ENCODE data around the gene LRRC47. TPM values are rescaled to one million over a fixed set of nuclear protein-coding genes. Genes with fewer than 3 reads are reported as not detected.

LRRC47 gene
- total and polyA plus RNA-seq, 2 of the 13 experiments (the other 11 are each of a cell fraction or from before 2014, with no cell fraction given) = 18.3 to 52.5 TPM

DNA sequence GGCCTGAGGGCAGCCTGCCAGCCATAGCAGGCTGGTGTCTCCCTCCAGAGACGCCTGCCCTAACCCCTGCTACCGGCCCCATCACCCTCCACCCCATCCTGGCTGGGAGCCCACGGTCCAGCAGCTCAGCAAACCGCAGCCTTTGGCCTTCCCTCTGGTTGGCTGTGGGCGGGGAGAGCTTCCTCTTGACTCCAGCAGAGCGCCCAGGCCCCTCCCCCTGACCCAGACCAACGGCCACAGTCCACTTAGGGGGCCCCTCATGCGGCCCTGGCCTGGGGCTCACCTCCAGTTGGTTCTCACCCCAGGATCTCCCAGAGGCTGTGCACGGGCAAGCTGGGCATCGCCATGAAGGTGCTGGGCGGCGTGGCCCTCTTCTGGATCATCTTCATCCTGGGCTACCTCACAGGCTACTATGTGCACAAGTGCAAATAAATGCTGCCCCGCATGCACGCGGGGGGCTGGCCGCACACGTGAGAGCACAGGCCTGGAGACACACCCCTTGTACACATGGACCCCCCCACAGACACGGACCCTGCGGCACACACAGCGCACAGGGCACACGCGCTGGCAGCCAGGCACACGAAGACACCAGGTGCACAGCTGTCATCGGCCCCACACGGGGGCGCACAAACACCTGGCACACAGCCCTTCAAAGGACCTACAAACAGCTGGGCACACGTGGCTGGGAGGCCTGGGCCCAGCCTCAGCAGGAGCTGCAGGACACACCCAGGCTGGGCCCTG, 20.6 kb downstream of the LRRC47 start (continued):
- TF ChIP-seq, protein P1, sequence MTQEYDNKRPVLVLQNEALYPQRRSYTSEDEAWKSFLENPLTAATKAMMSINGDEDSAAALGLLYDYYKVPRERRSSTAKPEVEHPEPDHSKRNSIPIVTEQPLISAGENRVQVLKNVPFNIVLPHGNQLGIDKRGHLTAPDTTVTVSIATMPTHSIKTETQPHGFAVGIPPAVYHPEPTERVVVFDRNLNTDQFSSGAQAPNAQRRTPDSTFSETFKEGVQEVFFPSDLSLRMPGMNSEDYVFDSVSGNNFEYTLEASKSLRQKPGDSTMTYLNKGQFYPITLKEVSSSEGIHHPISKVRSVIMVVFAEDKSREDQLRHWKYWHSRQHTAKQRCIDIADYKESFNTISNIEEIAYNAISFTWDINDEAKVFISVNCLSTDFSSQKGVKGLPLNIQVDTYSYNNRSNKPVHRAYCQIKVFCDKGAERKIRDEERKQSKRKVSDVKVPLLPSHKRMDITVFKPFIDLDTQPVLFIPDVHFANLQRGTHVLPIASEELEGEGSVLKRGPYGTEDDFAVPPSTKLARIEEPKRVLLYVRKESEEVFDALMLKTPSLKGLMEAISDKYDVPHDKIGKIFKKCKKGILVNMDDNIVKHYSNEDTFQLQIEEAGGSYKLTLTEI (CRISPR knock-in tag; conservative IDR thresholded peaks at IDR 0.05) = no peak
- TF ChIP-seq CCDC6 (CRISPR knock-in tag; IDR thresholded peaks at IDR 0.05) (peak; percentile 69; the same call in 1 of the 2 replicates), TCF12 (IDR thresholded peaks at IDR 0.05) (no peak), TCF12 (CRISPR knock-in tag; IDR thresholded peaks at IDR 0.05) (0 out of 2 replicates have a peak, but pooled peaks have one; percentile 24), ZNF615 (CRISPR knock-in tag; IDR thresholded peaks at IDR 0.05; ENCODE audit: borderline replicate concordance) (no peak; the same call in 1 of the 2 replicates)

DNA sequence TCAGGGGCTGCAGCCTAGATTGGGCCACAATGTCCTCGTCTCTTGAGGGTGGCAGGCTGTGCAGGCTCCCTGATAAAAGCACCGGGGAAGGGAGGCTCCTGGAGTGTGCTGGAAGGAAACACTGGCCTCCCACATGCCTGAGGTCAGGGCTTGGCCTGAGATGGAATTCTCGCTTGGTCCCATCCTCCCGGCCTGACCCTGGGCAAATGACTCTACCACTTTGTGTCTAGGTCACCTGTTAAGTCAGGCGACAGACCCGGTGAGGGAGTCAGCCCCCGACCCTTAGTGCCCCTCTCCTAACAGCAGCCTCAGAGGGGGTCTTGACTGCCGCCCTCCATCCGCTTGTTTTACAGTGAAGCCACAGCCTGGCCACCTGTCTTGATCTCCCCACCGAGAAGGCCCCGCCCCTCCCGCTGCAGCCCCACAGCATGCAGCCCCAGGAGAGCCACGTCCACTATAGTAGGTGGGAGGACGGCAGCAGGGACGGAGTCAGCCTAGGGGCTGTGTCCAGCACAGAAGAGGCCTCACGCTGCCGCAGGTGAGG, 21.3 kb downstream of the LRRC47 start:
- peak overlapping the region; percentile 62 for H3K9ac ChIP-seq (ENCODE audit: insufficient read depth, low read depth, low read length)
- no peak for DNase-seq (ENCODE audit: low spot score)
- FAIRE-seq = no peak
- ATAC-seq = no peak
- BruUV-seq (replicated peaks) = no TSS peak
- H3K9me3 ChIP-seq (ENCODE audit: low read length) = no peaks in the 10 kb centered on the region
- intact Hi-C loops (cut with micrococcal nuclease; ENCODE audit: unreplicated experiment) = loop anchor here (1.0 to 10.0 kb wide), 2 partner anchors 21 to 130 kb away; partner anchors contain the start of genes C1orf174 and LRRC47
- H3K36me3 ChIP-seq (replicated peaks in 1 of 2; ENCODE audit: control insufficient read depth in 1 of 2, insufficient read depth in 2 of 2, low read length in 2 of 2) = peaks cover 3% of the 10 kb centered on the region in 2 experiments; a peak in 2 of 5 replicates
- POLR2A ChIA-PET = interaction anchor here (0.7 to 1.8 kb wide), 14 partner anchors 10 to 318 kb away, joined by 3 to 20 read pairs (median 3); partner anchors contain the start of genes CCDC27, CEP104, DFFB and LRRC47
- H3K79me2 ChIP-seq (ENCODE audit: insufficient read depth, low read length) = peaks cover 18% of the 10 kb centered on the region
- H3K4me2 ChIP-seq (ENCODE audit: low read depth, low read length) = peak overlapping the region; percentile 93
- H4K20me1 ChIP-seq (ENCODE audit: insufficient read depth, low read length) = no peaks in the 10 kb centered on the region
- H2AFZ ChIP-seq (ENCODE audit: low read length) = no peak overlapping the region
- H3K4me1 ChIP-seq (ENCODE audit: insufficient read depth, low read length) = peaks cover 61% of the 10 kb centered on the region
- CTCF ChIA-PET (ENCODE audit: low intra/inter-chr PET ratio, low total read pairs) = interaction anchor here (0.8 kb wide), 1 partner anchor 11 kb away, joined by 3 read pairs; no protein-coding TSS in a partner anchor
- H3K27me3 ChIP-seq (ENCODE audit: control insufficient read depth in 1 of 2, insufficient read depth in 2 of 2, low read length in 2 of 2) = no peaks in the 10 kb centered on the region
- H3K27ac ChIP-seq (ENCODE audit: extremely low read length, insufficient read depth, low read length) = peak overlapping the region; percentile 86
- H3K4me3 ChIP-seq (replicated peaks in 1 of 3; ENCODE audit: insufficient read depth in 1 of 3, low read depth in 2 of 3, low read length in 3 of 3) = peak overlapping the region in 2 of 3 experiments; percentile 89 to 90; a peak in 4 of 6 replicates
- in situ Hi-C loops (cut with HindIII; ENCODE audit: extremely low pct_ligation_motif_present, low pct_unique_long_range_greater_than_20kb) = no loop called here
- 0% methylated on average over 2 of the region's 17 CpGs for WGBS (ENCODE audit: low lambda C conversion rate)
- TF ChIP-seq ZNF138 (CRISPR knock-in tag; IDR thresholded peaks at IDR 0.05; ENCODE audit: low read depth) = 0 out of 2 replicates have a peak, but pooled peaks have one; percentile 32
- TF ChIP-seq ZHX1 (CRISPR knock-in tag; IDR thresholded peaks at IDR 0.05; ENCODE audit: low read depth) = no peak
- TF ChIP-seq, protein P2, sequence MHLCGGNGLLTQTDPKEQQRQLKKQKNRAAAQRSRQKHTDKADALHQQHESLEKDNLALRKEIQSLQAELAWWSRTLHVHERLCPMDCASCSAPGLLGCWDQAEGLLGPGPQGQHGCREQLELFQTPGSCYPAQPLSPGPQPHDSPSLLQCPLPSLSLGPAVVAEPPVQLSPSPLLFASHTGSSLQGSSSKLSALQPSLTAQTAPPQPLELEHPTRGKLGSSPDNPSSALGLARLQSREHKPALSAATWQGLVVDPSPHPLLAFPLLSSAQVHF (CRISPR knock-in tag; IDR thresholded peaks at IDR 0.05) = no peak
- TF ChIP-seq CHCHD3 (CRISPR knock-in tag; IDR thresholded peaks at IDR 0.05) = 0 out of 2 replicates have a peak, but pooled peaks have one; percentile 82
- TF ChIP-seq ZBTB7A (CRISPR knock-in tag; IDR thresholded peaks at IDR 0.05) = no peak
- TF ChIP-seq MEIS1 (CRISPR knock-in tag; IDR thresholded peaks at IDR 0.05; ENCODE audit: borderline replicate concordance) = no peak
- TF ChIP-seq ZNF619 (CRISPR knock-in tag; IDR thresholded peaks at IDR 0.05) = peak; percentile 18; the same call in 1 of the 2 replicates
- TF ChIP-seq FOXO1 (CRISPR knock-in tag; IDR thresholded peaks at IDR 0.05) = 0 out of 2 replicates have a peak, but pooled peaks have one; percentile 16
- TF ChIP-seq BRD4 (CRISPR knock-in tag; IDR thresholded peaks at IDR 0.05) = peak; percentile 22; the same call in 1 of the 2 replicates
- TF ChIP-seq ZNF232 (CRISPR knock-in tag; IDR thresholded peaks at IDR 0.05; ENCODE audit: borderline replicate concordance) = 0 out of 2 replicates have a peak, but pooled peaks have one; percentile 7
